HG03039 (cell line): ENCODE data around the gene DAB2IP.
"Not testable (repeated sequence)": the region's sequence is repeated elsewhere in the genome, so short reads cannot be mapped to it uniquely, and the experiment has no call there.

Experiments
- ATAC-seq: cut with Tn5 transposase; IDR thresholded peaks from one replicate; pipeline ENCODE4 v1.9.1; 2021; ENCODE audit warnings: mild to moderate bottlenecking, moderate library complexity; ENCODE audit not compliant: unreplicated experiment

Gene DAB2IP

DNA sequence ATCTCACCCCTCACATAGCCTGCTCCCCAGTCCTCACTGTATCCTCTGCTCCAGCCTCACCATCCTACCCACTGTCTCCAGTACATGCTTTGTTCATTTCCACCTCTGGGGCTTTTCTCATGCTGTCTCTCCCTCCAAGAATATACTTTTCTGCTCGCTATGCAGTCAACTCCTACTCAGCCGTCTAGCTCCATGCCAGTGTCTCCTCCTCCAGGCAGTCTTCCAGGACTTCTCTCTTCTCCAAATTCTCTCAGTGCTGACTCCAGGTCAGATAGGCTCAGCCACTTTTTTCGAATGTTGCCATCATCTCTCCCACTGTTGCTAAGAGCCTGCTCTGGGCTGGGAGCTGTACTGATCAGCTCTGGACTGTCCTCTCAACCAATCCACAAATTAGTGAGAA is 8.0 kb upstream of the DAB2IP start:
- ATAC-seq, result no peak

GRCh38 chr9:121644040-121644439 is 7.4 kb upstream of the DAB2IP start:
- not testable (repeated sequence) for ATAC-seq

DNA sequence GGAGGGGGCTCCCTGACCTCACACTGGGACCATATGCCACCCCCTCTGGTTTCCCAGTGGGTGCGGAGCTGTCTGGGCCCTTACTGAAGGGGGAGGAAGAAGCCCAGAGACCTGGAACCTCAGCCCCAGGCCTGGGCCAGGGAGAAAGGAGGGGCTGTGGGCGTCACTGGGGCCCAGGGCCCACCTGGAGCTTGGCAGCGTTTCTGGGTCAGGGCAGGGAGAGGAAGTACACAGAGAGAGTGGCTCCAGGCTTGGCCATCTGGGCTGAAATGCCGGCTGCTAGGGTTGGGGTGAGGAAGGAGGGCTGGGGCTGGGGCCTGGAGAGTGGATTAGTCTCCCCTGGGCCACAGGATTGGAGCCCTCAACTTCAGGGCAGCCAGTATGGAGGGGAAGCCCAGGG is 6.4 kb upstream of the DAB2IP start:
- no peak for ATAC-seq

- ATAC-seq, result no peak
Observed at GRCh38 chr9:121645853-121646807, 5.3 kb upstream of the DAB2IP start.

DNA sequence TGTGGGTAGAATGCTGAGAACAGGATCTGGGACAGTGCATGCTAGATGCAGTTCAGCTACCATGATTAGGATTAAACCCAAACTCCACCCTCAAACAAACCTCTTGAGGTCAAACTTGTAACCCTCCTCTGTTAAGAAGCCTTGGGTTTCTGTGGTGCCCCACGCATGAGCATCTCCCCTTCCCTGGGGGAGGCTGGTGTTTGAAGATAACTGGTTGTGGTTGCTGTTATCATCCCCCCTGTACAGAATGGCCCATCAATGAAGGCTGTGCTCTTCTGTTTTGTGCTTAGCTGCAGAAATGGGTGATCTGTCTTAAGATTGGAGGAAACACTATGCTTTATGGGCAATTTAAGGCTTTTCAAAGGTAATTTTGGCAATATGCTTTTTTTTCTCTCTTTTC is 4.4 kb upstream of the DAB2IP start:
- no peak for ATAC-seq

DNA sequence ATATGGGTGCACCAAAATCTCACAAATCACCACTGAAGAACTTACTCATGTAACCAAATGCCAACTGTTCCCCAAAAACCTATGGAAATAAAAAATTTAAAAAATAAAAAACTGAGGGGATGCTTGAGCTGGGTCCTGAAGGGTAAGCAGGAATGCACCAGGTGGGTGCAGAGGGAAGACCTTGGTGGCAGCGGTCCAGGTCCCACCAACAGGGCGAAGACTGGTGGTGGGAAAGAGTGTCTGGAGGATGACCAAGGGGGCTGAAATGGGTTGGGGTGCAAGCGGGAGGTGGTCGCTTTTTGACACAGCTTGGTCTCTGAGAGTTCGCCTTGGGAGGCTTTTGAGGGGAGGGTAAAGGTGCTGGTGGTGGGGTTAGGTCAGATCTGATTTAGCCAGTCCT is 3.3 kb upstream of the DAB2IP start:
- ATAC-seq, result no peak

GRCh38 chr9:121648799-121649198 is 2.6 kb upstream of the DAB2IP start:
- ATAC-seq, result no peak

DNA sequence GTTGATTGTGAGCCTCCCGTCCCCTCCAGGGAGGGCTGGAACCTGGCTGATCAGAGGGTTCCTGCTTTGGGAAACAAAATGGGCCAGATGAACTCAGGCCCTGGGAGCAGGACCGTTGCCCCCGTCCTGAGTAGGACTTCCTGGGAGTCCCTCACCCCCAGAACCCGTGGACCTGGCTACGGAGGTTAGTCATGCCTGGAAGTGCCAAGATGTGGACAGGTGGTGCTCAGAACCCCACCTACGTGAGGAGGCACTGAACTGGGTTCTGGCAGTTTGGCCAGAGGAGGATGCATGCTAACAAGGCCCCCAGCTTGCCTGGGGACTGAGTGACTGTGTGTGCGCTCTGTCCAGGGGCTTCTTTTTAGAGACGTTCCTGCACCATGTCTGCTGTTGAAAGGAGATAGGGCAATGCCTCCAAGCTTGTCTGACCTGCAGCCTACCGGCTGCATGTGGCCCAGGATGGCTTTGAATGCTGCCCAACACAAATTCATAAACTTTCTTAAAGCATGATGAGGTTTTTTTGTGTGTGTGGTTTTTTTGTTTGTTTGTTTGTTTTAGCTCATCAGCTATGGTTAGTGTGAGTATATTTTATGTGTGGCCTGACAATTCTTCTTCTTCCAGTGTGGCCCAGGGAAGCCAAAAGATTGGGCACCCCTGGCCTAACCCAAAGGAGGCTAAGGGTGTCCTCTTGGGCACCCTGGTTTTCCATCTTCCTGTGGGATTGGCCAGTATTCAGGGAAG is 1.8 kb upstream of the DAB2IP start:
- no peak for ATAC-seq

DNA sequence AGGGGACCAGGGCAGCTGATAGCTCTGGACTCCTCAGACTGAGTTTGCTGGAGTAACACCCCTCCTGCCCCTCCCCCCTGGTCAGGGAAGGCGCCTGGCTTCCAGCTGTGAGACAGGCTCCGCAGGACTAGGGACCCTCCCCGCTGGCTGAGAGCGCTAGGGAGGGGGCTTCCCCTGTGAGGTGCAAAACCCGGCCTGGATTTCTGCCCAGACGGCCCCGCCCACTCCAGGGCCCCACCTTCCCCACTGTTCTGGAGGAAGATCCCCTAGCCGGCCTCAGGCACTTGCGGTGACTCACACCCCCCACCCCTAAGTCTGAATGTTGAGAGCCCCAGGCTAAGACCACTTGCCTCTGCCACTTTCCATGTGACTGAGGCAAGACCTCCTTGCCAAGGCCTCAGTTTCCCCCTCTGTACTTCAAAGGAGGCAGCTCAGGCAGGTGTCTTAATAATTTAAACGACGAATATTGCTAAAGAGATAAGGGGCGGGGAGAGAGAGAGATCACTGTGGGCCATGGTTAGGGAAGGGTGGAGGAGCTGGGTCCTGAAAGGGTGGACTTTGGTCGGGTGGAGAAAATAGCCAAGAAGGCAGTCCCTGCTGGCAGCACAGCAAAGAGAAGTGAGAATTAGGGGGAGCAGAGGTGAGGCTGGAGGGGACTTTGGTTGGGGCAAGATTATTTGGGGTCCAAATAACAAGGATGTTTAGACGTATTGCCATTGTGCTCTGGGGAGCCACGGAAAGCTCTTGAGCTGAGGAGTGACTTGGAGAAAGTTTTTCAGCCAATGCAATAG is 1.0 kb upstream of the DAB2IP start:
- no peak for ATAC-seq

GRCh38 chr9:121651008-121651294 is 483 bp upstream of the DAB2IP start:
- ATAC-seq, result no peak

DNA sequence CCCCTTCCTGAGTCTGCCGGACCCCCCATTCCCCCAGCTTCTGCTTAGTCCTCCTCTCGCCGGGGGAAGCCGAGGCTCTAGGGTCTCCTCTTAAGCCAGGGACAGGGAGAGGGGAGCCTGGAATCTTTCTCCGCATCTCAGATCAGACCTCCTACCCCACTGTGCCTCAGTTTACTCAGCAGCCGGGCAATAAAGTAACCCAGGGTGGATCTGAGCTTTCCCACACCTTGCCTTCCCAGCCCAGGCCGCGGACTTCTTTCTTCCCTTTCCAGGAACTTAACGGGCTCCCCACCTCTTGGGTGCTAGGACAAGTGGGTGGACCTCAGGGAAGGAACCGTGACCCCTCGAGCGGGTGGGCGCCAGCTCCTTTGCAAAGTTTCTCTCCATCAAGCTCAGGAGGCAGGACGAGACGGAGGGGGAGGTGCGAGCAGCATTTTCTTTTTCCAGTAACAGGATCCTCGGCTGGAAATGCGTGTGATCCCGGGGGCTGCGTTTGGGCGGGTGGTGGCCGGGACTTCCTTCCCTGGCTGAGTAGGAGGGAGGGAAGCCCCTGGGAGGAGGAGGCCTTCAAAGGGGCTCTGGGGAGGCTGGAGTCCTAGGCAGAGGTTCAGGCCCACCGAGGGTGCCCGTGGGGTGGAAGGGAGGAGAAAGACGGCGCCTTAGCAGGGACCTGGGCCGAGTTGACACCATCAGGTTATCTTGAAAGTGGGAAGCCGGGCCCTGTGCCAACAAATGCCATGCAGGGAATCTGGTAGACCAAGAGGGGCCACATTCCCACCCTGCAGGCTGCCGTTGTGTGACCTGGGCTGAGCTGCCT is 795 bp downstream of the DAB2IP start:
- no peak for ATAC-seq

DNA sequence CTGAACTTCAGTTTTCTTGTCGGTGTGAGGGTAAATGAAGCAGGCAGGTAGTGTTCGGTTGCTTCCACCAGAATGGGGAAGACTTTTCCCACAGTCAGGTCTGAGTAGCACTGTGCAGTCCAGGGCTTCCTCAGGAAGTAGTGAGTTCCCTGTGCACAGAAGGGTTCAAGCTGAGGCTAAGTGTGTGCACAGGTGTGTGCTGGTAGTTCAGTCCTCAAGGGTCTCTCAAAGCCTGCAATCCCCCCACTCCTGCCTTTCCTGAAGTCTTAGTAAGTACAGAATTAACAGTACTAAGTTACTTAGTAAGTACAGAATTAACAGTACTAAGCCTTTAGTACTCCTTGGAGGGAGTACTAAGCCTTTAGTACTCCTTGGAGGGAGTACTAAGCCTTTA is 1.4 kb downstream of the DAB2IP start:
- ATAC-seq, result no peak

- no peak for ATAC-seq
Observed at GRCh38 chr9:121654499-121655140, 3.2 kb downstream of the DAB2IP start.

DNA sequence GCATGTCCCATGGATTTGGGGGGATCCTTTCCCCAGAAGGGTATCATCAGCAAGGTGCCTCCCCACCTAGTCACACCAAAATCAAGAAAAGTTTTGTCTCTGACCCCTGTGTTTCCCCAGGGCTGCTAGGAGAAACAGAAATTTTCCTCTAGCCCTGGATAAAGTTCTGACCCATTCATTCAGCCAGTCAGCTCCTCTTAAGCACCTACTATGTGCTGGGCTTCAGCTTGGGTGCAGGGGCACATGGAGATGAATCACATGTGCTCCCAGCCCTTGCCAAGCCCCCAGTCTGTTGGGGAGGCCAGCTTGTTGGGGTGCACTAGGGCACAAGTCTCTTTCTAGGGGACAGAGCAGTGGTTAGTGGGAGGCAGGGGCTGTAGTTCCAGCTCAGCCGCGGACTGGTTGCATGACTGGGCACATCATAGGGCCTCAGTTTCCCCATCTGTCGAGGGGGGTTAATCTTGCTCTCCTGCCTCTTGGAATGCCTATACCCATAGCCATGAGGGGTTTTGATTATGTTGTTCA is 3.9 kb downstream of the DAB2IP start:
- ATAC-seq, result no peak

- no peak for ATAC-seq
Observed at GRCh38 chr9:121656941-121657470, 5.6 kb downstream of the DAB2IP start.

DNA sequence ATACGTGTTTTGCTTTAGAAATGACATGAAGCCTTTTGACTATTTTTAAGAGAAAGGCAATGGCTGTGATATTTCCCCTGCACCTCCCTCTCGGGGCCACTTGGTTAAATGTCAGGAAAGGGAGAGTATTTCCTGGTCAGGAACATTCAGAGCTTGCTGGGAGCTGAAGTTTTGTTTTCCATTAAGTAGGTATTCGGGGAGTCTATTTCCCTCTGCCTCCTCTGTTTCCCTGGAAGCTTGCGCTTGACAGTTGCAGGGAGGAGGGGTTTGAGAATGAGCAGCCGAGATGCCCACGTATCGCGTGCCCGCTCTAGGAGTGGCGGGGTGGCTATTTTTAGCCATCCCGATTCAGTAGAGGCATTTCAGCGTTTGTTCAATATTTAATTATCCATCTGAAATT is 6.7 kb downstream of the DAB2IP start:
- no peak for ATAC-seq

DNA sequence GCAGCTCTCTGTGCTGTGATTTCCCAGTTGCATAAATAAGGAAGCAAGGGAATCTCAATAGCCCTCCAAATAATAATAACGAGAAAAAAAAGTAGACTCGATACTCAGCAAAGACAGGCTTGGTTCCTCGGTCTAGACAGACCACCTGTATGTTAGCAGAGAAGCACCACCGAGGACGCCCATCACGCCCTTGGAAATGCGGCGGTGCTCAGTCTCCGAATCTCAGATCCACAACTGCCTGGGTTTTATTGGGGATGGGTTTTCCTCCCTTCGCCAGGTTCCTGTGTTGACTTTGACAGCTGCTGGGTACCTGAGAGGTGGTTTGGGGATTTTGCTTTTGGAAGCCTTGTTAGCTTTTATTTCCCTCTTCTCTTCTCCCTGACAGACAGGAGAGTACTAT is 7.2 kb downstream of the DAB2IP start:
- ATAC-seq, result no peak

DNA sequence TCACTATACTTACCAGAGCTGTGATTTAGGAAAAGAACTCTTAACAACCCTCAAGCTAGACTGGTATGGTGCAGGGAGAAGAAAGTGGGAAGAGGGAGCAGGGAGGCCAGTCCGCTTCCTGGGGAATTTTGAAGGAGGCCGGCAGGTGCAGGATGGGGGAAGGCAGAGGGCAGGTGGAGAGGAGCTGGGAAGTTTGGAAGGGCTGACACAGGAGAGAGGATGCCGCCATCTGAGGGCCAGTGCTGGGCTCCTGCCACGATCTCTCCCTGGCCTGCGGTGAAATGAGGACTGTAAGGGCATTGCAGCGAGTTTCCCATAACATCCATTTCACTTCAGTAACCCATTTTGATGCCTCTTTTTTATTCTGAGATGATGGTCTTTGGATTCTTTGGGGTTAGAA is 8.9 kb downstream of the DAB2IP start:
- ATAC-seq, result no peak

DNA sequence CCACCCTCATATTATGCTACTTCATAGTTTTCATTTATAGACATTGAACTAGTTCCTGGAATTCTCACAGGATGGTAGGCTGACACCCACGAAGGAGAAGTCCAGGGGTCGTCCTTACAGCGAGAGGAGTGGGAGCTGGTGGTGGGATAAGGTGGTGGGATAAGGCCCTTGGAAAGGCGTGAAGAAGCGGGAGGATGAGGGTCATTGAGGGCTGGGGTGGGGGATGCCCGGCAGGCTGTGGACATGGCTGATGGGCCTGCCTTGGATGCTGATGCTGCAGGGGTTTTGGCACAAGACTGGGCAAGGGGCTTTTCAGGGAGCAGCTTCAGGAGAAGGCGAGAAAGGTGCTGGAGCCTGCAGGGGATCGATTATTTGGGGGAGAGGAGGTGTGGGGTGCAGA is 9.4 kb downstream of the DAB2IP start:
- ATAC-seq, result no peak

DNA sequence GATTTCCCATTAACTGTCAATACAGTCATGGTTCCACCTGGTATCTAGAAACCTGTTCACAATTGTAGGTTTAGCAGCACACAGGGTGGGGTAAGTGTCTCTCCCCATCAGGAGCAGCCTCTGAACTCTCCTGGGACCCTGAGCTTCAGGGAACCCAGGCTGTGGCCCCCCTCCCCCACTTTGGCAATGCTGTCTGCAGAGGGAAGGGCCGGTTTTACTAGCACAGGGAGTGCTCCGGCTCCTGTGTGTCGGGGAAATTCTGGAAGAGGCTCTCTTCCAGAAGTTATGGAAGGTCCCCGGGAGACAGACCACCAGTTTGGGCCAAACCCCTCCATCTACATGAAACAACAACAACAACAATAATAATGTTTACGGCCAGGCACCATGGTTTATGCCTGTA is 9.9 kb downstream of the DAB2IP start:
- no peak for ATAC-seq
